Hematopoietic multipotent progenitor cell (in vitro differentiated cells): ENCODE measurements around the gene NUMBL. TPM values are rescaled to one million over a fixed set of nuclear protein-coding genes. Genes with fewer than 3 reads are reported as not detected.
"Not testable (repeated sequence)": the region's sequence is repeated elsewhere in the genome, so short reads cannot be mapped to it uniquely, and the experiment has no call there.

Experiments
- DNase-seq, 3 donors: peaks; one replicate each; pipeline ENCODE4 v3.0.0-alpha.2; 2011 to 2015; ENCODE audit warnings: low read depth in 2 of 3, low spot score in 2 of 3
- total RNA-seq: library from RNA; depleted of rRNA; stranded (reverse); fragments of >200 nt; gene quantifications from one replicate; pipeline ENCODE4 v1.2.3, GENCODE V29; 2012

Gene NUMBL
- total RNA-seq, 1 donor: 18.3 TPM

DNA sequence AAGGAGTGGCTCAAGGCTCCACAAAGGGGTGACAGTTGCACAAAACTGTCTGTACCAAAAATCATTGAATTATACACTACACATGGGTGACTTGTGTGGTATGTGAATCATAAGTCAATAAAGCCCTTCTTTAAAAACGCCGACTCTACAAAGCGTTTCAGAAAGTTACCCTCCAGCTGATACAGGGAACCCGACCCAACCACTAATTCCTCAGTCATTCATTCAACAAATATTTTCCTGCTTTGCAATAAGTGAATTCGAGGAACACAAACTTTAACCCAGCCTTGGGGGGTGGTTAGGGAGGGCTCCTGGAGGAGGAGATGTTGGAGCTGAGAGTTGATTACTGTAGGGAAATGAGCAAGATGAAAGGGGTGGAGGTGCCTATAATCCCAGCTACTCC lies 57.2 kb downstream of the NUMBL start:
- DNase-seq: no peak

DNA sequence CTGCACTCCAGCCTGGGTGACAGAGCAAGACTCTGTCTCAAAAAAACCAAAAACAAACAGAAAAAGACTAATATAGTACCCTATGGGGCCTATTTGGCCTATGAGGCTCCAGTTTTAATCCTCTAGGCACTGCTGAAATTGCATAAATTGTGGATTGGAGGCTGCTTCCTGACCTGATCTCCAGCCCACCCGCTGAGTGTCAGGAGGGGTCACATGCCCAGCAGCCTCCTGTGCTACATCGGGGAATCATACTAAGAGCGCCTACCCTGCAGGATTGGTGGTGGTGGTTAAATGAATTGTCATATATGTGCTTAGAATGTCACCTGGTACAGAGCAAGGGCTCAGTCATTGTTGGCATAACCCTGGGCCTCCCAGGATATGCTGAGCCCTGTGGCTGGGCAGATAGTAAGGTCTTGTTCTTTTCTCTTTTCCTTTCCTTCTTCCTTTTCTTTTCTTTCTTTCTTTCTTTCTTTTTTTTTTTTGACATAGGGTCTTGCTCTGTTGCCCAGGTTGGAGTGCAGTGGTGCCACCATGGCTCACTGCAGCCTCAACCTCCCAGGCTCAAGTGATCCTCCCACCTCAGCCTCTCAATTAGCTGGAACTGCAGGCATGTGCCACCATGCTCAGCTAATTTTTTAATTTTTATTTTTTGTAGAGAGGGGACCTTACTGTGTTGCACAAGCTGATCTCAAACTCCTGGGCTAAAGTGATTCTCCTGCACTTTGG lies 58.0 kb downstream of the NUMBL start:
- no peak for DNase-seq

DNA sequence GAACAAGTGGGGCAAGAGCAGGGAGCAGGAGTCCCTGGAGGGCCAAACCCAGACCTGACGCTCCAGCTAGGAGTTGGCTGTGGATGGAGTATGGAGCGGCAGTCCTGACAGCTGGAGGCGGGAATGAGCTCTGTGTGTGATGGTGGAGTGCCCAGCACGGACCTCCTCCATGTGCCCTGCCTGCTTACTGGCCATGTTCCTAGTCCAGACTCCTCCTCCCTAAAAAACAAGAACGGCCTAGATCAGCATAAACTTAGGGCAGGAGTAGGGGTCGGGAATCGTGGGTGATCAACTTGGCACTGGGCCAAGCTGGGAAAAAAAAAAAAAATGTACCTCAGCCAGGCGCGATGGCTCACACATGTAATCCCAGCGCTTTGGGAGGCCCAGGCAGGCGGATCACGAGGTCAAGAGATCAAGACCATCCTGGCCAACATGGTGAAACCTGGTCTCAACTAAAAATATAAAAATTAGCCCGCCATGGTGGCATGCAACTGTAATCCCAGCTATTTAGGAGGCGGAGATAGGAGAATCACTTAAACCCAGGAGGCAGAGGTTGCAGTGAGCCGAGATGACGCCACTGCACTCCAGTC lies 59.8 kb downstream of the NUMBL start:
- DNase-seq: no peak

DNA sequence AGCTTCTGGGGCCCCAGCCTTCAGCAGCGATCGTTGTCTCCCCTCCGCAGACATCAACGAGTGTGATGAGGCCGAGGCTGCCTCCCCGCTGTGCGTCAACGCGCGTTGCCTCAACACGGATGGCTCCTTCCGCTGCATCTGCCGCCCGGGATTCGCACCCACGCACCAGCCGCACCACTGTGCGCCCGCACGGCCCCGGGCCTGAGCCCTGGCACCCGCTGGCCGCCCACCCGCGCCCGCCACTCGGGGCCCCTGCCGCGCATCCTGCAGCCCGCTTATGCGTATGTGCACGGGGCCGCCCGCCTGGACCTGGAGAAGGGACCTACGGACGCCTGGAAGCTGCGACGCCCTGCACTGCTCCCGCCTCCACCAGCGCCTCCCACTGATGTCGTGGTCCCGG lies 61.1 kb downstream of the NUMBL start:
- DNase-seq: no peak

DNA sequence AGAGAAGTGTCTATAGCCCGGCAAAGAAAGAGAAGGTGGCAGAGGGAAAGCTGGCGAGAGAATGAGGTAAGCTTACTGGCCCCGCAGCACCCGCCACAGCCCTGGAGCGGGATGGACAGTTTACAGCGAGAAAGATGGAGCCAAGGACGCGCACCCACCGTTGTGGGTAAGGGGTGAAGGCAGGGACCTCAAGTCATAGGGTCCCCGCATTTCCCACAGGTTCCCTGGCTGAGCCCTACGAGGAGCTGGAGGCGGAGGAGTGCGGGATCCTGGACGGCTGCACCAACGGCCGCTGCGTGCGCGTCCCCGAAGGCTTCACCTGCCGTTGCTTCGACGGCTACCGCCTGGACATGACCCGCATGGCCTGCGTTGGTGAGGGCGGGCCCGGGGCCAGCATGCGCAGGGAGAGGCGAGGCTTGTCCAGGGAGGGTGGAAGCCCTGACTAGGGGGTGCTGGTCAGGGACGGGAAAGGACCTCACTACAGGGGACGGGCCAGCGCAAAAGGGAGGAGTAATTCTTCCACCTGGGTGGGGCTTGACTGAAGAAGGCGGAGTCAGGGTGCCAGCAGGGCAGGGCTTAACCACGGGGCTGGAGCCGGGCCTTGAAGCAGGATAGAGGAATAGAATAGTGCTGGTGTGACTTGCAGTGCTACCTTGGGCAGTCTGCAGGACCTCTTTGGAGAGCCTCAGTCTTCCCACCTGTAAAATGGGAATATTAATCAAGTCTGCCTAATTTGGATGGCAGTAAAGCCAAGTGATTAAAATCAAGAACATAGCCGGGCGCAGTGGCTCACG lies 62.8 kb downstream of the NUMBL start:
- no peak for DNase-seq

DNA sequence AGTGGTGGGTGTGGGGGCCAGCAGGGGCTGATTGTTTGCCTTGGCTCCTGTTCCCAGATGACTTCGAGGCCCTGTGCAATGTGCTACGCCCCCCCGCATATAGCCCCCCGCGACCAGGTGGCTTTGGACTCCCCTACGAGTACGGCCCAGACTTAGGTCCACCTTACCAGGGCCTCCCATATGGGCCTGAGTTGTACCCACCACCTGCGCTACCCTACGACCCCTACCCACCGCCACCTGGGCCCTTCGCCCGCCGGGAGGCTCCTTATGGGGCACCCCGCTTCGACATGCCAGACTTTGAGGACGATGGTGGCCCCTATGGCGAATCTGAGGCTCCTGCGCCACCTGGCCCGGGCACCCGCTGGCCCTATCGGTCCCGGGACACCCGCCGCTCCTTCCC lies 63.5 kb downstream of the NUMBL start:
- DNase-seq: no peak

DNA sequence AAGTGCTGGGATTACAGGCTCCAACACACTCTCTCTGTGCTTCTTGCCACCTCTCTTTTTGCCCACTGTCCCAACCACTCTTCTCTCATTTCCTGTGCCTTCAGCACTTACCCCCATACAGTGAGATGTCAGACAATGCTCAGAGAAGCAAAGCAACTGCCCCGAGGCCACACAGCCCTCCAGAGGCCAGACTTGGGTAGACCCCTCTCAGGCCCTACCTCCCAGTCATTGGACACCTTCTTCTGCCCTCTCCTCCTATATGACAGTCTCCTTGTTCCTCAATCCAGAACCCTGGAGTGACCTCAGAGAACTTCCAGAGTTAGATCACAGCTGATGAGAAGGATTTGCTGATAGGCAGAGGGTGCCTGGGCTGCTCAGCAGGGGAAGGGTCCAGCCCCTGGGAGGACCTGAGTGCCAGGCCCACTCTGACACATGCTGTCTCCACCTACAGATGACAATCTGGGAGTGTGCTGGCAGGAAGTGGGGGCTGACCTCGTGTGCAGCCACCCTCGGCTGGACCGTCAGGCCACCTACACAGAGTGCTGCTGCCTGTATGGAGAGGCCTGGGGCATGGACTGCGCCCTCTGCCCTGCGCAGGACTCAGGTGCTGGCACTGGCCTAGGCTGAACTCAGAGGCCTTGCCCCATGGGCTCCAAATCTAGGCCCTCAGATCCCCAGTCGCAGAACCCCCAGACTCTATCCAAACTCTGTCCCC lies 64.9 kb downstream of the NUMBL start:
- DNase-seq: no peak

DNA sequence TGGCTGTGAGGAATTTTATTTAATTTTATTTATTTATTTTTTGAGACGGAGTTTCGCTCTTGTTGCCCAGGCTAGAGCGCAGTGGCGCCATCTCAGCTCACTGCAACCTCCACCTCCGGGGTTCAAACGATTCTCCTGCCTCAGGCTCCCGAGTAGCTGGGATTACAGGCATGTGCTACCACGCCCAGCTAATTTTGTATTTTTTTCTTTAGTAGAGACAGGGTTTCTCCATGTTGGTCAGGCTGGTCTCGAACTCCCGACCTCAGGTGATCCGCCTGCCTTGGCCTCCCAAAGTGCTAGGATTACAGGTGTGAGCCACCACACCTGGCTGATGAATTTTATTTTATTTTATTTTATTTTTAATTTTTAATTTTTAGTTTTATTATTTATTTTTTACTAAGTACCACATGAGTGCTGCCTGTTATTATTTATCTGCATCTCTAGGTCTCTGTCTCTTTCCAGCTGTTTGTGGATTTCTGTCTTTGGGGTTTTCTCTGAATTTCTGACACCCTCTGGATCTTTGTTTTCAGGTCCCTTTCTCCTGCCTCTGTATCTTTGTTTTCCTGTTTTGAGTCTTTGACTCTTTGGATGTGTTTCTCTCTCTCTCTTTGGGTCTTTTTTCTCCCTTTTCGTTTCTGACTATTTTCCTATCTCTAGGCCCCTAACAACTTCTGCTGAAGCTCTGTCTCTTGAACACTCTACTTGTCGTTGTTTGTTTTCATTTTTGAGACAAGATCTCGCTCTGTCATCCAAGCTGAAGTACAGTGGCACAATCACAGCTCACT lies 65.9 kb downstream of the NUMBL start:
- not testable (repeated sequence) for DNase-seq

DNA sequence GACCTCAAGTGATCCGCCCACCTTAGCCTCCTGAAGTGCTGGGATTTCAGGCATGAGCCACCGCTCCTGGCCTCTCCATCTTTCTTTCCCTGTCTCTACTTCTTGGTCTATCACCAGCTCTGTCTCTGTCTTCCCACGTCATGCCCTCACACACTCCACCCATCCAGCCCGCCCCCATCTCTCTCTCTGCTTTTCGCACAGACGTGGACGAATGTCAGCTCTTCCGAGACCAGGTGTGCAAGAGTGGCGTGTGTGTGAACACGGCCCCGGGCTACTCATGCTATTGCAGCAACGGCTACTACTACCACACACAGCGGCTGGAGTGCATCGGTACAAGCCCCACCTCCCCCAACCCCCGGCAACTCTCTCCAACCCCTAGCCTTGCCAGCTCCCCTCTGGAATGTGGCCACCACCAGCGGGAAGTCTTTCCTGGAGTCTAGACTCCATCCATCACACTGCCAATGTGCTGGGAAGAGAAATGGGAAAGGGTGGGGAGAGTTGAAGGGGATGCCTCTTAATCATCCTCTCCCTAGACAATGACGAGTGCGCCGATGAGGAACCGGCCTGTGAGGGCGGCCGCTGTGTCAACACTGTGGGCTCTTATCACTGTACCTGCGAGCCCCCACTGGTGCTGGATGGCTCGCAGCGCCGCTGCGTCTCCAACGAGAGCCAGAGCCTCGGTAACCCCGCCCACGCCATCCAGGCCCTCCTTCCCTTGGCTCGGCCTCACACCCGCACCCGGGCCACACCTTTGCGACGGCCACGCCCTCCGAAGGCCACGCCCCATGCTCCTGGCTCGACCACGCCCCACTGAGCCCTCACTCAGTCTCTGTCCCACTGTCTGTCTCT lies 66.8 kb downstream of the NUMBL start:
- DNase-seq: no peak

DNA sequence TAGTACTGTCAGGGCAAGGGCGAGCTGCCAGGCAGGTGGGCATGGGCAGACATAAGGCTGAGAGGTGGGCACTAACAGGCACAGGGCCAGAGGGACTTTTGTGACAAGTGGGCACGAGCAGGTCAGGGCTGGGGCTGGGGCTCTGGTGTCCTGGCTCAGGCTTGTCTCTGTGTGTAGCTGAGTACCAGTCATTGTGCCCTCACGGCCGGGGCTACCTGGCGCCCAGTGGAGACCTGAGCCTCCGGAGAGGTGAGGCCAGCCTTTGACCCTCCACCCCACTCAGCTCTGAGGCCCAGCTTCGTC lies 67.7 kb downstream of the NUMBL start:
- no peak for DNase-seq

DNA sequence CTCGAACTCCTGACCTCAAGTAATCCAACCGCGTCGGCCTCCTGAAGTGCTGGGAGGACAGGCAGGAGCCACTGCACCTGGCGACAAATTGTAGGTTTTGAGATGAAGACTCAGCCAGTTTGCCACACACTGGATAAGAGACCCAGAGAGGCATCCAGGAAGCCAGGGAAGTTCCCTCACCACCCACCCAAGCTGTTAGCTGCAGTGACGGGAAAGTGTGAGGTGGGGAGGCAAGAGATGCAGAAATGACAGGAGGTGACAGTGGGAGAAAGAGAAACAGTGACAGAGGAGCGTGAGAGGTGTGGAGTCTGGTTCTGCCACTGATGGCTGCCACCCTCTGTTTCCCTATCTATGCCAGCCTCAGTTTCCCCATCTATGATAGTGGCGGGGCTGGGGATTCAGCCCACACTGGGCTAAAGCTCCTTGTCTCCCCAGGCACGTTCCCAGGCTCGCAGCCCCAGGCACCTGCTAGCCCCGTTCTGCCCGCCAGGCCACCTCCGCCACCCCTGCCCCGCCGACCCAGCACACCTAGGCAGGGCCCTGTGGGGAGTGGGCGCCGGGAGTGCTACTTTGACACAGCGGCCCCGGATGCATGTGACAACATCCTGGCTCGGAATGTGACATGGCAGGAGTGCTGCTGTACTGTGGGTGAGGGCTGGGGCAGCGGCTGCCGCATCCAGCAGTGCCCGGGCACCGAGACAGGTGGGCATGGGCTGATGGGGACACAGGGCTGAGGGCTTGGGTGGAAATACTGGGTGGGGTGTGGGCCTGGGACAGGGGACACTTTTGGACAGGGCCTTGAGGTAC lies 68.3 kb downstream of the NUMBL start:
- no peak for DNase-seq

DNA sequence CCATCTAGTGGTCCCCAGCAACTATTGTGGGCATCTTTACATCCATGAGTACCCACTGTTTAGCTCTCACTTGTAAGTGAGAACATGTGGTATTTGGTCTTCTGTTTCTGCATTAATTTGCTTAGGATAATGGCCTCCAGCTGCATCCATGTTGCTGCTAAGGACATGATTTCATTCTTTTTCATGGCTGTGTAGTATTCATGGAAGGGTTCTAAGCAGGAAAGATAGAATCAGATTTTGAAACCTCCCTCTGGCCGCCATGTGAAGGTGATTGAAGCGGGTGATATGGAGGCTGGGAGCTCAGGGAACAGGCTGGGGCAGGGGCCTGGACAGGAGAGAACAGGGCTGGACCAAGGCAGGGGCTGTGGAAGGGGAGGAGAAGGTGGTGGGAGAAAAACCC lies 69.2 kb downstream of the NUMBL start:
- DNase-seq: no peak

DNA sequence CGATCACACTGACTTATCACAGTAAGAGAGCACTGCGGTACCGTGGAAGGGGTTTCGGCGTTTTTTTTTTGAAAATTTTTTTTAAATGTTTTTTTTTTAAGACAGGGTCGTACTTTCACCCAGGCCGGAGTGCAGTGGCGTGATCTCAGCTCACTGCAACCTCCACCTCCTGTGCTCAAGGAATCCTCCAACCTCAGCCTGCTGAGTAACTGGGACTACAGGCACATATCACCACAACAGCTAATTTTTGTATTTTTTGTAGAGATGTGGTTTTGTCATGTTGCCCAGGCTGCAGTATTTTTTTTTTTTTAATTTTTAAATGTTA lies 70.3 kb downstream of the NUMBL start:
- no peak for DNase-seq

DNA sequence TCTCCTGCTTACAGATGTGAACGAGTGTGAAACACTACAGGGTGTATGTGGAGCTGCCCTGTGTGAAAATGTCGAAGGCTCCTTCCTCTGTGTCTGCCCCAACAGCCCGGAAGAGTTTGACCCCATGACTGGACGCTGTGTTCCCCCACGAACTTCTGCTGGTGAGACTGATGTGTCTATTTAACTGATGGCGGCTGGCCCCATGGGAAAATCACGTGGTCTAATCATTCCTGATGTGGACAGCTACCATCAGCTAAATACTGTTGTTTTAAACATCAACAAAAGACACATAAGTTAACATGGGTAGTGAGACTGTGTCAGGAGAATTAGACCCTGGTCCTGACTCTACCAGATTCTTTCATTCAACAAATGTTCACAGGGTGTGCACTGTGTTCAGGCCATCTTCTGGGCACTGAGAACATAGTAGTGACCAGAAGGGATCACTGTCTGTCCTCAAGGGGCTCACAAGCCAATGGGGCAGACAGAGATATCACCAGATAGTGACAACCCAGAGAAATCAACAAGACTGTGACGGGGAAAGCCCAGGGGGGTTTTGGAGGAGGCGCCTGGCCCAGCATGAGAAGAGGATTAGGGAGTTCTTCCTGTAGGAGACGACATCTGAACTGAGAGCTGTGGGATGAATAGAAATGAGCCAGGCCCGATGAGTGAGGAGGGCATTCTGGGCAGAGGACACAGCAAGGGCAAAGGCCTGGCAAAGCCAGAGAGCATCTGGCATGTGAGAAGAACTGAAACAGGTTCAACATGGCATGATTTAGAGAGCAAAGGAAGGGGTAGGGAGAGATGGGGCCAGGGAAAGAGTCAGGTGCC lies 70.9 kb downstream of the NUMBL start:
- no peak for DNase-seq

DNA sequence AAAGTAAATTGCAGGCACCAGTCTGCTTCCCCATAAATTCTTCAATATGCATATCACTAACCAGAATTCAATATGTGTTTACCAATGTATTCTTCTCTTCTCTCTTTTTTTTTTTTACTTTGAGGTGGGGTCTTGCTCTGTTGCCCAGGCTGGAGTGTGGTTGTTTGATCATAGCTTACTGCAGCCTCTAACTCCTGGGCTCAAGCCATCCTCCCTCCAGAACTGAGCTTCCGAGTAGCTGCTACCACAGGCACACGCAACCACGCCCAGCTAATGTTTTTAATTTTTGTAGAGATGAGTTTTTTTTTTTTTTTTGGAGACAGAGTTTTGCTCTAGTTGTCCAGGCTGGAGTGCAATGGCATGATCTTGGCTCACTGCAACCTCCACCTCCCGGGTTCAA lies 72.5 kb downstream of the NUMBL start:
- DNase-seq: no peak

DNA sequence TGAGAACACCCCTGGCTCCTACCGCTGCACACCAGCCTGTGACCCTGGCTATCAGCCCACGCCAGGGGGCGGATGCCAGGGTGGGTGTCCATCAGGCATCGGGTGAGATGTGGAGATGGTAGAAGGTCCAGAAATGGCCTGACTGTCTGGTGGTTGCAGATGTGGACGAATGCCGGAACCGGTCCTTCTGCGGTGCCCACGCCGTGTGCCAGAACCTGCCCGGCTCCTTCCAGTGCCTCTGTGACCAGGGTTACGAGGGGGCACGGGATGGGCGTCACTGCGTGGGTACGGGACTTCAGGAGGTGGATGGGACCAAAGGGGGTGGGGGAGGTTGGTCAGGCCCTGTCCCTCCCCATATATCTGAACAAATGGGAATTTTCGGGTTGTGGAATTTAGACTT lies 73.5 kb downstream of the NUMBL start:
- no peak for DNase-seq

DNA sequence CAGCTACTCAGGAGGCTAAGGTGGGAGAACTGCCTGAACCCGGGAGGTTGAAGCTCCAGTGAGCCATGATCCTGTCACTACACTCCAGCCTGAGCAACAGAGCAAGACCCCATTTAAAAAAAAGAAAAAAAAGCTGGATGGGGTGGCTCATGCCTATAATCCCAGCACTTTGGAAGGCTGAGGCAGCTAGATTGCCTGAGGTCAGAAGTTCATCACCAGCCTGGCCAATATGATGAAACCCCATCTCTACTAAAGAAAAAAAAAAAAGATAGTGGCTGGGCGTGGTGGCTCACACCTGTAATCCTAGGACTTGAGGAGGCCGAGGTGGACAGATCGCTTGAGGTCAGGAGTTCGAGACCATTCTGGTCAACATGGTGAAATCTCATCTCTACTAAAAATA lies 74.3 kb downstream of the NUMBL start:
- no peak for DNase-seq
